ENCODE data around the gene PGLYRP2. TPM values are rescaled to one million over a fixed set of nuclear protein-coding genes. Genes with fewer than 3 reads are reported as not detected.

Gene PGLYRP2
- total and polyA plus RNA-seq, 4 donors, result 0.10 TPM; not detected in 3

DNA sequence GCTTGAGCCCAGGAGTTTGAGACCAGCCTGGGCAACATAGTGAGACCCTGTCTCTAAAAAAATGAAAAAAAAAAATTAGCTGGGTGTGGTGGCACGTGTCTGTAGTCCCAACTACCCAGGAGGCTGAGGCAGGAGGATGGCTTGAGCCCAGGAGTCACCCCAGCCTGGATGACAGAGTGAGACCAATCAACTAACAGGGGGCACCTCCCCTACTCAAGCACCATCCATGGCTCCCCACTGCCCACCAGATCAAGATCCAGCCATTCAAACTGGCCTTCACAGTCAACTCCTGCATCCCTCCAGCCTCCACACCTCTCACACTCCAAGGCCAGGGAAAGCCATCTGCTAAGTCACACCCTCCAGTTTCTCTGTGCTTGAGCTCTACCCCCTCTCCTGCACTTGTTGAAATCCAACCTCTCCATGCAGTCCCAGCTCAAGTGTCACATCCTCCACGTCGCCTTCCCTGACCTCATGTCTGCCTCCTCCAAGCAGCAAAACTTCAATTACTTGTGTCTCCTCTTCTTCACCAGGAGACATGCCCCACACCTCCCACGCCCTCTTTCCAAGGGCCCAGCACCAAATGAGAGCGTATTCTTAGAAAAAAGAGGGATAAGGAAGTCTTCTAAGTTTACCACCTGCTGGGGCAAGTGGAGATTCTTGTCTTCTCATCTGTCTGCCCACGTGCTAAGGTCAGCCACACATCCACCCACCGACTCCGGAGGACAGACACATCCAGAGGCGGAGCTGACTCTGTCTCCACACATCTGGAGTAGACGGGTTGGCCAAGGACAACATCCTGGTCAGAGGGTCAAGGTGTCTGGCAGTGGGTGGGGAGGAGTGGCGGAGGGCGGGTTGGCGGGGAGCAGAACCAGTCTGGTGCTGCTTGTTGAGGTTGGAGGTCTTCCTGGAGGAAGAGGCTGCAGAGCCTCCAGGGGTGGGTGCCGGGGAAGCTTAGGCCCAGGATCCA is 28.1 kb upstream of the PGLYRP2 start:
- H3K4me3 ChIP-seq, result no peak overlapping the region
- H3K4me1 ChIP-seq (ENCODE audit: control insufficient read depth in 5 of 5, insufficient read depth in 5 of 5, low read length in 5 of 5), result peaks cover 0 to 3% (median 0%) of the 10 kb centered on the region in 5 donors
- H3K9me3 ChIP-seq (ENCODE audit: control insufficient read depth in 4 of 4, insufficient read depth in 3 of 4, low read length in 3 of 4), result peaks cover 0 to 4% (median 0%) of the 10 kb centered on the region in 4 donors
- H3K9ac ChIP-seq (ENCODE audit: insufficient read depth in 1 of 2, low read length in 2 of 2), result no peak overlapping the region
- 67 to 75% methylated on average over 13 to 14 of the region's 14 CpGs for WGBS, 2 donors
- no peak for DNase-seq
- H3K27ac ChIP-seq (ENCODE audit: low read depth in 1 of 2, low read length in 1 of 2), result no peak overlapping the region
- TF ChIP-seq, protein P1, sequence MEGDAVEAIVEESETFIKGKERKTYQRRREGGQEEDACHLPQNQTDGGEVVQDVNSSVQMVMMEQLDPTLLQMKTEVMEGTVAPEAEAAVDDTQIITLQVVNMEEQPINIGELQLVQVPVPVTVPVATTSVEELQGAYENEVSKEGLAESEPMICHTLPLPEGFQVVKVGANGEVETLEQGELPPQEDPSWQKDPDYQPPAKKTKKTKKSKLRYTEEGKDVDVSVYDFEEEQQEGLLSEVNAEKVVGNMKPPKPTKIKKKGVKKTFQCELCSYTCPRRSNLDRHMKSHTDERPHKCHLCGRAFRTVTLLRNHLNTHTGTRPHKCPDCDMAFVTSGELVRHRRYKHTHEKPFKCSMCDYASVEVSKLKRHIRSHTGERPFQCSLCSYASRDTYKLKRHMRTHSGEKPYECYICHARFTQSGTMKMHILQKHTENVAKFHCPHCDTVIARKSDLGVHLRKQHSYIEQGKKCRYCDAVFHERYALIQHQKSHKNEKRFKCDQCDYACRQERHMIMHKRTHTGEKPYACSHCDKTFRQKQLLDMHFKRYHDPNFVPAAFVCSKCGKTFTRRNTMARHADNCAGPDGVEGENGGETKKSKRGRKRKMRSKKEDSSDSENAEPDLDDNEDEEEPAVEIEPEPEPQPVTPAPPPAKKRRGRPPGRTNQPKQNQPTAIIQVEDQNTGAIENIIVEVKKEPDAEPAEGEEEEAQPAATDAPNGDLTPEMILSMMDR (IDR thresholded peaks at IDR 0.05; ENCODE audit: control extremely low read depth, extremely low read depth), result no peak
- no peaks in the 10 kb centered on the region for H3K36me3 ChIP-seq (ENCODE audit: control insufficient read depth in 4 of 4, insufficient read depth in 4 of 4, low read length in 4 of 4)
- peaks cover 10 to 29% (median 27%) of the 10 kb centered on the region in 3 donors for H3K27me3 ChIP-seq (ENCODE audit: control insufficient read depth in 3 of 3, insufficient read depth in 3 of 3, low read length in 2 of 3)
- ATAC-seq (ENCODE audit: insufficient read depth, low FRiP score), result no peak

DNA sequence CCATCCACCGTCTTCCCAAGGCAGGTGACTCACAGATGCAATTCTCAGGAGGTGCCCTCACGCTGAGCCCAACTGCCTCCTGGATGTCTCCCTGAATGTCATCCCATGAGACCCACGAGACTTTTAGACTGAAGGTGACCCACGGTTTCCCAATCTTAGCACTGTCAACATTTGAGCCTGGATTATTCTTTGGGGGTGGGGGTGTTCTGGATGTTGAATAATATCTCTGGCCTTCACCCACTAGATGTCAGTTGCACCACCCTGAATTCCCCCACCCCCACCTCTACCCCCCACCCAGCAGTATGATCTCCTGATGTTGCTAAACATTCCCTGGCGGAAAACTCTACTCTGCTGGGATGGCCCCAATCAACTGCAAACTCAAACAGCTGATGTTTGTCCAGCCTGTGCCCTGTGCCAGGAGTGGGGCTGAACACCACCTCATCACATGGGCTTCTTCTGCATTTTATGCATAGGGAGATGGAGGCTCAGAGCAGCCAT is 26.8 kb upstream of the PGLYRP2 start:
- Histone ChIP-seq H3K4me3 (no peak overlapping the region), H3K36me3 (ENCODE audit: control insufficient read depth in 4 of 4, insufficient read depth in 4 of 4, low read length in 4 of 4) (no peaks in the 10 kb centered on the region), H3K9me3 (ENCODE audit: control insufficient read depth in 4 of 4, insufficient read depth in 3 of 4, low read length in 3 of 4) (peaks cover 0 to 4% (median 0%) of the 10 kb centered on the region in 4 donors), H3K9ac (ENCODE audit: insufficient read depth in 1 of 2, low read length in 2 of 2) (no peak overlapping the region), H3K27me3 (ENCODE audit: control insufficient read depth in 3 of 3, insufficient read depth in 3 of 3, low read length in 2 of 3) (peaks cover 10 to 32% (median 27%) of the 10 kb centered on the region in 3 donors), H3K27ac (ENCODE audit: low read depth in 1 of 2, low read length in 1 of 2) (no peak overlapping the region), H3K4me1 (ENCODE audit: control insufficient read depth in 5 of 5, insufficient read depth in 5 of 5, low read length in 5 of 5) (peaks cover 0 to 3% (median 0%) of the 10 kb centered on the region in 5 donors)
- DNase-seq, result peak in 2 of 3 donors; percentile 6 to 16
- no peak for ATAC-seq (ENCODE audit: insufficient read depth, low FRiP score)
- 68 to 75% methylated on average over 5 of the region's 5 CpGs for WGBS, 2 donors
- TF ChIP-seq, protein P1 (IDR thresholded peaks at IDR 0.05; ENCODE audit: control extremely low read depth, extremely low read depth), result no peak

DNA sequence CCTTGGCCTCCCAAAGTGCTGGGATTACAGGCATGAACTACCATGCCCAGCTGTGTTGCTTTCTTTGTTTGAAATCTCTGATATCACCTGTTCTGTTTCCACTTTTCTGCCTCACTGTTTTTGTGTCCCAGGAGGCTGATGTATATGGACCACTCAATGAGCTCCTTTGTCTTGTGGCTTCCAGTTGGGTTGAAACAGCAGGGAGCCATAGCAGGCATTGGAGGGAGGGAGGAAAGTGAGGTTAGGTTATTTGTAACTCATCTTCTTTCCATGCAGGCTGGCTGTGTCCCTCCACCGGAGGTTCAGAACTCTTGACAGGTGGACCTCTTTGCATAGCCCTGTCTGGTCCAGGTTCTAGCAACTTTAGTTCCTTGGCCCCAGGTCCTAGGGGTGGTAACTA is 23.0 kb upstream of the PGLYRP2 start:
- WGBS, 2 donors, result 58 to 59% methylated on average over 1 of the region's 1 CpG
- no peaks in the 10 kb centered on the region for H3K36me3 ChIP-seq (ENCODE audit: control insufficient read depth in 4 of 4, insufficient read depth in 4 of 4, low read length in 4 of 4)
- no peaks in the 10 kb centered on the region for H3K4me1 ChIP-seq (ENCODE audit: control insufficient read depth in 5 of 5, insufficient read depth in 5 of 5, low read length in 5 of 5)
- no peak overlapping the region for H3K9ac ChIP-seq (ENCODE audit: insufficient read depth in 1 of 2, low read length in 2 of 2)
- no peak overlapping the region for H3K4me3 ChIP-seq
- no peaks in the 10 kb centered on the region for H3K9me3 ChIP-seq (ENCODE audit: control insufficient read depth in 4 of 4, insufficient read depth in 3 of 4, low read length in 3 of 4)
- H3K27me3 ChIP-seq (ENCODE audit: control insufficient read depth in 3 of 3, insufficient read depth in 3 of 3, low read length in 2 of 3), result peaks cover 0 to 11% (median 6%) of the 10 kb centered on the region in 3 donors
- DNase-seq, result no peak
- TF ChIP-seq, protein P1 (IDR thresholded peaks at IDR 0.05; ENCODE audit: control extremely low read depth, extremely low read depth), result no peak
- H3K27ac ChIP-seq (ENCODE audit: low read depth in 1 of 2, low read length in 1 of 2), result no peak overlapping the region
- ATAC-seq (ENCODE audit: insufficient read depth, low FRiP score), result no peak

Data from lung (tissue), 12 donors.